HG03280 (cell line): Measurements from ENCODE around the gene MOK.

Experiments
- ATAC-seq: cut with Tn5 transposase; IDR thresholded peaks from one replicate; pipeline ENCODE4 v1.9.1; 2021; ENCODE audit warnings: mild to moderate bottlenecking, moderate library complexity; ENCODE audit not compliant: unreplicated experiment

Gene MOK

GRCh38 chr14:102184316-102185035 is 120.5 kb downstream of the MOK start:
- no peak for ATAC-seq

- ATAC-seq: no peak
Observed at GRCh38 chr14:102183886-102184285, 121.1 kb downstream of the MOK start.

- no peak for ATAC-seq
Observed at GRCh38 chr14:102182936-102183619, 121.9 kb downstream of the MOK start.

- no peak for ATAC-seq
Observed at GRCh38 chr14:102182190-102182589, 122.8 kb downstream of the MOK start.

- ATAC-seq: no peak
Observed at GRCh38 chr14:102181187-102181586, 123.8 kb downstream of the MOK start.

- no peak for ATAC-seq
Observed at GRCh38 chr14:102180248-102180998, 124.5 kb downstream of the MOK start.
